ENCODE measurements around the gene ADAMTS16.

Gene ADAMTS16

DNA sequence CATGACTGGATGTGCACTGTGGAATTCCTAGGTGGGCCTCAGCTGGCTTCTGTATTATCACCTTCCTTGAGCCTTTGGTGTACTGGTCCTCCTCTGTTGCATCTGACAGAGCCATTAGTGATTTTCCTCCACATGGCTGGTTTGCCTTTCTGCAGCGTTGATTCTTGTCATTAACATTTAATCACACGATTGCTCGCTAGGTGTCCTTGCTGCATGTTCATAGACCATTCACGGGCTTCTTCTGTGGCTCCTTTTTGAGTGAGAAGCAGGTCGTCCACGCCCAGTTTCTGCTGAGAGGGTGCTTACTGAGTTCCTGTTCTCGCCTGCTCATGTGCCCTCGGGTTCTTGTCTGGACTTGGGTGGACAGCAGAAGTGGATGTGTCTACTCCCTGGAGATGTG, 29.3 kb downstream of the ADAMTS16 start:
- no peak overlapping the region for H3K4me3 ChIP-seq (ENCODE audit: low read depth, low read length)
- TF ChIP-seq, protein P1, sequence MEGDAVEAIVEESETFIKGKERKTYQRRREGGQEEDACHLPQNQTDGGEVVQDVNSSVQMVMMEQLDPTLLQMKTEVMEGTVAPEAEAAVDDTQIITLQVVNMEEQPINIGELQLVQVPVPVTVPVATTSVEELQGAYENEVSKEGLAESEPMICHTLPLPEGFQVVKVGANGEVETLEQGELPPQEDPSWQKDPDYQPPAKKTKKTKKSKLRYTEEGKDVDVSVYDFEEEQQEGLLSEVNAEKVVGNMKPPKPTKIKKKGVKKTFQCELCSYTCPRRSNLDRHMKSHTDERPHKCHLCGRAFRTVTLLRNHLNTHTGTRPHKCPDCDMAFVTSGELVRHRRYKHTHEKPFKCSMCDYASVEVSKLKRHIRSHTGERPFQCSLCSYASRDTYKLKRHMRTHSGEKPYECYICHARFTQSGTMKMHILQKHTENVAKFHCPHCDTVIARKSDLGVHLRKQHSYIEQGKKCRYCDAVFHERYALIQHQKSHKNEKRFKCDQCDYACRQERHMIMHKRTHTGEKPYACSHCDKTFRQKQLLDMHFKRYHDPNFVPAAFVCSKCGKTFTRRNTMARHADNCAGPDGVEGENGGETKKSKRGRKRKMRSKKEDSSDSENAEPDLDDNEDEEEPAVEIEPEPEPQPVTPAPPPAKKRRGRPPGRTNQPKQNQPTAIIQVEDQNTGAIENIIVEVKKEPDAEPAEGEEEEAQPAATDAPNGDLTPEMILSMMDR (IDR thresholded peaks at IDR 0.05; ENCODE audit: low read depth, low read length): no peak

DNA sequence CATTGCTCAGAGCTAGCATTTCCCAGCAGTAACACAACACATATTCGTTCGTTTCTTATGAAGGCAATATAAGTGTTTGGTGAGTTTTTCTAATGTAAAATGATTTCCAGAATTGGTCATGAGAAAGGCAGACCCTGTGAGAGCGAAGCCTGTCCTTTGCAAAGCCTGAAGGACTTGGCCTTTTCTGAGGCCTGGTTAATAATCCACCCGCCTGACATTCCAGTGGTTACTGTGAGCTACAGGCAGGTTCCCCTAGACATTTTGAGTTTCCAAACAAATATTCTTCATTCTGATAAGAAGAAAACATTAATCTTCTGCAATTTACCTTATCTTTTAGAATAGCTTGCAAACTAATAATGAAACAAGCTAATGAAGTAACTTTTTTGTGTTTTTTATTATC, 38.0 kb downstream of the ADAMTS16 start:
- TF ChIP-seq, protein P1 (IDR thresholded peaks at IDR 0.05; ENCODE audit: low read depth, low read length): no peak
- no peak overlapping the region for H3K4me3 ChIP-seq (ENCODE audit: low read depth, low read length)

DNA sequence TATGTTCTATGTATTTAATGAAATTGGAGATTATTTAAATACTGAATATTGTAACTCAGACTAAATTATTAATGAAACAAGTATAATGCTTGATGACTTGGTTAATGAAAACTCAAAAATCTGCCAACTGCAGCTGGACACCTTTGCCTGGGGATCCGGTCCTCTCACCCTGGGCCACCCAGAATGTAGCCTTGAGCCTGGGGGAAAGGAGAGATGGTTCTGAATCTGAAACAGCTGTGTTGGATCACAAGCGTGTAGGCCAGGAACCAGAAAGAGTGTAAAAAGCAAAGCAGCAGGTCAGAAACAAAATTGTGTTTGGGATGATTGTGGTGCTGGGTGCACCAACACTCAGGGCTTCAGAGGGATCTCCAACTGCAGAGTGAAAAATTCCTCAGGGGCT, 38.5 kb downstream of the ADAMTS16 start:
- no peak overlapping the region for H3K4me3 ChIP-seq (ENCODE audit: low read depth, low read length)
- TF ChIP-seq, protein P1 (IDR thresholded peaks at IDR 0.05; ENCODE audit: low read depth, low read length): no peak

DNA sequence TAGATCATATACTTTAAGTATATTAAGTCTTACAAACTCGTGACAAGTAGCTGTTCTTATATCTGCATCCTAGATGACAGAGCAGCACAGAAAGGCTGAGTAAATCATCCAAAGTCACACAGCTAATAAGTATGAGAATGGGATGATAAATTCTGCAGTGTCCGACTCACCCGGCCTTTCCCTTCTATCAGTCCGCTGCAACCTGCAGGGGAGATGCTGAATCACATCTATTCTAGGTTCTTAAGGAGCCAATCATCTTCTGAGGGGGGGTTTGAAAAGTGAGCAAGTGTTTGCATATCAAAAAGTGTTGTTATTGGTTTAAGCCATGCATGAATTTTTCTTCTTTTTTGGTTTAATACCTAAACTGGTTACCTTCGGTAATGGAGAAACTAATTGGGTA, 38.9 kb downstream of the ADAMTS16 start:
- TF ChIP-seq, protein P1 (IDR thresholded peaks at IDR 0.05; ENCODE audit: low read depth, low read length): no peak
- no peak overlapping the region for H3K4me3 ChIP-seq (ENCODE audit: low read depth, low read length)

DNA sequence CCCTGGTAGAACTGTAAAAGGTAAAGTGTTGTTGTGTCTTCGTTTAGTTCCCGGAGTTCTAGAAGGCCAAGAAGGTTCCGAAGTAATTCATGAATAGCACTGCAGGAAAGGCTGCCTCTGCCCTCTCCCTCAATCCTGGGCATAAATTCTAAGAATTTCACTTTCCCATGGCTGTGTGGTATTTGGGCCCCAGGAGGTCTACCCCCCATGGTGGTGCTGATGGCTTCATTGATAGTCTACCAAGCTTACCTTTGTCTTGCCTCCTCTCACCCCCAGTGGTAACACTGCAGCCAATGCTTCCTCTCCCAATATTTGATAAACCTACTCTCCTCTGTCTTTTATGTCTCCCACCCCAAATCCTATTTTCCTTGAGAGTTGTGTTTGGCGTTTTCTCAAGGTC, 39.5 kb downstream of the ADAMTS16 start:
- no peak overlapping the region for H3K4me3 ChIP-seq (ENCODE audit: low read depth, low read length)

DNA sequence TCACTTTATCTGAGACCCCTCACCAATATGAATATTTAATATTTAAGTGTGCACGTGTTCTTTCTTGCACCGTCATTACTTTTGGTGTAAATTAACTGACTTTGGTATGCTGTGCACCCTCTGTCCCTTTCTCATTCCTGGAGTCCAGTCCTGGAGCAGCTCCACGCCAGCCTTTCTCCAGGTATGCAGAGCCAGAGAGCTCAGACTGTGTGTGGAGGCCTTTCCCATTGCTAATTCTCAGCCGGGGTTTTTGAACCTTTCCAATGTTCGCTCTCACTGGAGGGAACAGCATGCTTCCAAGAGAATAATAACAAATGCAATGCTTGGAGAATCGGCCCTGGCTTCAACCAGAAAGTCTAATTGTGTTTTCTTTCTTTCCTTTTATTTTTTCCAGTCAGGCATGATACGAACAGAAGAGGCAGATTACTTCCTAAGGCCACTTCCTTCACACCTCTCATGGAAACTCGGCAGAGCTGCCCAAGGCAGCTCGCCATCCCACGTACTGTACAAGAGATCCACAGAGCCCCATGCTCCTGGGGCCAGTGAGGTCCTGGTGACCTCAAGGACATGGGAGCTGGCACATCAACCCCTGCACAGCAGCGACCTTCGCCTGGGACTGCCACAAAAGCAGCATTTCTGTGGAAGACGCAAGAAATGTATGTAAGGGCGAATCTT, 41.7 kb downstream of the ADAMTS16 start:
- no peak overlapping the region for H3K4me3 ChIP-seq (ENCODE audit: low read depth, low read length)
- TF ChIP-seq, protein P1 (IDR thresholded peaks at IDR 0.05; ENCODE audit: low read depth, low read length): no peak

More for the DNA sequence above, 39.5 kb downstream of the ADAMTS16 start:
- TF ChIP-seq, protein P1 (IDR thresholded peaks at IDR 0.05; ENCODE audit: low read depth, low read length): no peak

DNA sequence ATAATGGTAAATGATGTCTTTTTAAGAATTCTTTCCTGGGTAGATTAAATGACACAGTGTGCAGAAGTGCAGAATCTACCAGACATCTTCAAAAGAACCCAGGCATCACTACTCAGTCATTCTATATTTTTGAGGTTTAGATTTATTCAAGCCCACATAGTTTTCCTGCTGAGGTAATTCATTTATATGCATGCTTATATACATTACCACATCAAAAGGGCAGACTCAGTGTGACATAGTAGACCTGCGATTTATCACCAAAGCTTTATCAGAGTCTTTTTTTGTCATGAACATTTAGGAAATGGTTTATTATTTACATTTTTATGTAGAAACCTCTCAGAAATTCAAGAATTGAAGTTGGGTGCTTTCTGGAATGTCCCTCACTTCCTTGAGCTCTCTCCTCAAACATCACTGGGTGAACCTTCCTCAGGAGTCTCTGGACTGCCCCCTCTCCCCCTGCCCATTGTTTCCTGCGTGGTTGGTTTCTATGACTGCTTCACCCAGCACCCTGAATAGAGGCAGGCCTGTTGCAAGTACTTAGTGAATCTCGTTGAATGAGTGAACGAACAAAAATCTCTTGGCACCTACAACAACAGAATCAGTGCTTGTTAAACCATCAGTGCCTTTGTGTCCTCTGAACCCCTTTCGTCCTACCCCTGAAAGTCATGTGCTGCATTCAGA, 42.5 kb downstream of the ADAMTS16 start:
- no peak overlapping the region for H3K4me3 ChIP-seq (ENCODE audit: low read depth, low read length)
- TF ChIP-seq, protein P1 (IDR thresholded peaks at IDR 0.05; ENCODE audit: low read depth, low read length): no peak

Data from WI38 (cell line).